ENCODE results near the gene CROCC2.

Gene CROCC2

GRCh38 chr2:240981280-240981679 lies 75.1 kb downstream of the CROCC2 start (continued):
- TF ChIP-seq, protein P1, sequence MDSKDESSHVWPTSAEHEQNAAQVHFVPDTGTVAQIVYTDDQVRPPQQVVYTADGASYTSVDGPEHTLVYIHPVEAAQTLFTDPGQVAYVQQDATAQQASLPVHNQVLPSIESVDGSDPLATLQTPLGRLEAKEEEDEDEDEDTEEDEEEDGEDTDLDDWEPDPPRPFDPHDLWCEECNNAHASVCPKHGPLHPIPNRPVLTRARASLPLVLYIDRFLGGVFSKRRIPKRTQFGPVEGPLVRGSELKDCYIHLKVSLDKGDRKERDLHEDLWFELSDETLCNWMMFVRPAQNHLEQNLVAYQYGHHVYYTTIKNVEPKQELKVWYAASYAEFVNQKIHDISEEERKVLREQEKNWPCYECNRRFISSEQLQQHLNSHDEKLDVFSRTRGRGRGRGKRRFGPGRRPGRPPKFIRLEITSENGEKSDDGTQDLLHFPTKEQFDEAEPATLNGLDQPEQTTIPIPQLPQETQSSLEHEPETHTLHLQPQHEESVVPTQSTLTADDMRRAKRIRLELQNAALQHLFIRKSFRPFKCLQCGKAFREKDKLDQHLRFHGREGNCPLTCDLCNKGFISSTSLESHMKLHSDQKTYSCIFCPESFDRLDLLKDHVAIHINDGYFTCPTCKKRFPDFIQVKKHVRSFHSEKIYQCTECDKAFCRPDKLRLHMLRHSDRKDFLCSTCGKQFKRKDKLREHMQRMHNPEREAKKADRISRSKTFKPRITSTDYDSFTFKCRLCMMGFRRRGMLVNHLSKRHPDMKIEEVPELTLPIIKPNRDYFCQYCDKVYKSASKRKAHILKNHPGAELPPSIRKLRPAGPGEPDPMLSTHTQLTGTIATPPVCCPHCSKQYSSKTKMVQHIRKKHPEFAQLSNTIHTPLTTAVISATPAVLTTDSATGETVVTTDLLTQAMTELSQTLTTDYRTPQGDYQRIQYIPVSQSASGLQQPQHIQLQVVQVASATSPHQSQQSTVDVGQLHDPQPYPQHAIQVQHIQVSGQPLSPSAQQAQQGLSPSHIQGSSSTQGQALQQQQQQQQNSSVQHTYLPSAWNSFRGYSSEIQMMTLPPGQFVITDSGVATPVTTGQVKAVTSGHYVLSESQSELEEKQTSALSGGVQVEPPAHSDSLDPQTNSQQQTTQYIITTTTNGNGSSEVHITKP (tag by site-specific recombination; IDR thresholded peaks at IDR 0.05) = no peak
- no peak for TF ChIP-seq ZNF843 (tag by site-specific recombination; IDR thresholded peaks at IDR 0.05)

DNA sequence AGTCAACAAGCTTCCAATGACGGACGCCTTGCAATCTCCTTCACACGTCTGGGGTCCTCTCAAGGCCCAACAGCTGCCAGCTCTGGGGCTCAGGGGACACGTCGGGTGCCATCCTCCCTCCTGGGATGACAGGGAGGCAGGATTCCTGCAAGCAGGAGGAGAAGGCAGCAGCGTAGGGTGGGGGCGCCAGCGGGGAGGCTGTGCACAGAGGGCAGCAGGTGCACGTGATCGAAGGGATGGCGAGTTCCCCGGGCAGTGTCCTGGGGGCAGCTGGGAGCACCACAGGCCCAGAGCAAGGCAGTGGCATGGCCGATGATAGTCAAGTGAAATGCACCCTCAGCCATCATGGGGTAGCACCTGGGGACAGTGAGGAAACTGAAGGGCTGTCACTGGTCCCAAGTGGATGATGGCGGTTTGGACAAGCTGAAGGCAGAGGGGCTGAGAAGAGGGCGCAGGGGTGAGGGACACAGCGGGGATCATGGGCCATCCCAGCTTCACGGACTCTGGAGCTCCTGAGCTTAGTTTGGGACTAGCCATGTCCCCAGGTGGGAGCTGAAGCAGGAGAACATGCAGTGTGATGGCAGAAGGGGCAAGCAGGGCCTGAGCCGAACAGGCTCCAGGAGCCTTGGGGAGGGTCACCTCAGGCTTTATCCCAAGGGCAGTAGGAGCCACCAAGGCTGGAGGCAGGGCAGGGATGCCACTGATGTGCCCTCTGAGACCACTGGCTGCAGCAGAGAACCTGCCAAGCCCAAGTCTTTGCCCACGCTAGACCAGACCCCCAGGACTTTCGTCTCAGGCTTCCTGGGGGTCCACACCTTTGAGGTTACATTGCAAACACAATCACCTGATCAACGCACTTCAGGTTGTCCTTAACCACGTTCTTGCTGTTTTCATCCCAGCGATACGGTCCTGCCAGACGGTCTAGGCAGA lies 76.0 kb downstream of the CROCC2 start:
- CTCF ChIA-PET = interaction anchor here (0.5 to 1.5 kb wide), 2 partner anchors 18 to 78 kb away, joined by 3 to 4 read pairs; no protein-coding TSS in a partner anchor
- Histone ChIP-seq H3K9me3 (ENCODE audit: control insufficient read depth, insufficient read depth, low read depth, low read length) (no peaks in the 10 kb centered on the region), H3K4me1 (ENCODE audit: control insufficient read depth, insufficient read depth, low read length) (peaks cover 8% of the 10 kb centered on the region), H3K36me3 (ENCODE audit: control insufficient read depth in 2 of 2, insufficient read depth in 1 of 2, low read length in 2 of 2) (no peaks in the 10 kb centered on the region), H3K4me3 (ENCODE audit: low read depth, low read length) (no peak overlapping the region), H3K27ac (ENCODE audit: extremely low read depth, low read depth, low read length) (no peak overlapping the region)
- TF ChIP-seq ZNF175 (tag by site-specific recombination; IDR thresholded peaks at IDR 0.05) = no peak
- TF ChIP-seq ZNF658 (tag by site-specific recombination; IDR thresholded peaks at IDR 0.05) = no peak
- no peak for TF ChIP-seq PRDM2 (tag by site-specific recombination; IDR thresholded peaks at IDR 0.05; ENCODE audit: borderline replicate concordance)
- no peak for TF ChIP-seq ZNF24 (tag by site-specific recombination; IDR thresholded peaks at IDR 0.05)
- no peak for TF ChIP-seq ZNF776 (tag by site-specific recombination; IDR thresholded peaks at IDR 0.05; ENCODE audit: borderline replicate concordance)
- no peak for TF ChIP-seq ZNF704 (tag by site-specific recombination; IDR thresholded peaks at IDR 0.05)
- TF ChIP-seq ZNF677 (tag by site-specific recombination; IDR thresholded peaks at IDR 0.05) = no peak
- TF ChIP-seq ZNF558 (tag by site-specific recombination; IDR thresholded peaks at IDR 0.05) = no peak
- TF ChIP-seq ZNF280D (tag by site-specific recombination; IDR thresholded peaks at IDR 0.05) = no peak
- no peak for TF ChIP-seq ZNF843 (tag by site-specific recombination; IDR thresholded peaks at IDR 0.05)
- no peak for TF ChIP-seq SP3 (tag by site-specific recombination; IDR thresholded peaks at IDR 0.05)
- POLR2A ChIA-PET = no interaction called here
